ENCODE data around the gene G0S2. TPM values are rescaled to one million over a fixed set of nuclear protein-coding genes. Genes with fewer than 3 reads are reported as not detected.

Gene G0S2
- total RNA-seq, 4 donors from 2014 or later: 1.8 to 84.2 (median 26.9) TPM

DNA sequence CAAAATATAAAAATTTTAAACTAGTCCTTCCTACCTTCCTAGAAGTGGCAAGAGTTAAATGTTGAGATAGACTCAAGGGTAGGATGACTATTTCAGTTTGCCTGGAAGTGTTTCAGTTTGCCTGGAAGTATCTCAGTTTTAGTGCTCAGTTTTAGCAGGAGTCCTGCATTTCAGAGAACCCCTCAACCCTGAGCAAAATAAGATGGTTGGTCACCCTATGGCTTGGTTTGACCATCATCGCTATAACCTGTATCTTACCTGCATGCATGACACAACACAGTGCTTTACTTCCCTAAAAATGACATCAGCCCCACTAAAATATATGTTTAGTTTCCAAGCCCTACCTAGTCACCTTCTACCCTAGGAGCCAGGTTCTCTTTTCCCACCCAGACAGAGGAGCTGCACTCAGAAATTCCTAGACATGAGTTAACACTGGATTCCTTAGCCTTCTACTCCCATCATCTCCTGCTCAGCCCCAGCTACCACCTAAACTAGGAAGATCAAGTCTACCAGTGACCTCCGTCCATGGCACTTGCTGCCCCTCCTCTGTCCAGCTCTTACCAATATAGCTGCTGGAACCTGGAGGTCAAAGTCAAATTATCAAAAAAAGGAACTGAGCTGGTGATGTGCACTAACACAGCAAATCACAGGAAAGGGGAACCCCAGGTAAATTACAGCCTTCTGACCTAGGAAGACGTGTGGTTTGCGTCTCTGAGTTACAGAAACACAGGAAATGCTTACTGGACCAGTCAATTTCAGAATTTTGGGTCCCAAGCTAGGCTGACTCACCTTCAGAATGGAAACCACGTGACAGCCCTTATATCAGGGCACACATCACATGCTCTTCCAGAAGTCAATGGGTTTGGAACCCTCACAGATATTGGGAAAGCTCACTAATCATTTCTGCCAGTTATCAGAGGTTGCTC, 2.2 kb upstream of the G0S2 start:
- no peaks in the 10 kb centered on the region for H3K36me3 ChIP-seq
- DNase-seq: no peak
- intact Hi-C loops (cut with DNase I; ENCODE audit: low total_unique reads): no loop called here
- WGBS, 2 donors (ENCODE audit: low coverage in 1 of 2): 68 to 93% methylated on average over 3 to 5 of the region's 5 CpGs
- no peak overlapping the region for H3K27ac ChIP-seq
- H3K4me1 ChIP-seq: peaks cover 8 to 29% (median 19%) of the 10 kb centered on the region in 4 donors
- no peak overlapping the region for H3K4me3 ChIP-seq
- in situ Hi-C loops (cut with MboI; ENCODE audit: low pct_ligation_motif_present in 1 of 4, low pct_unique_long_range_greater_than_20kb in 1 of 4, low sequenced_read_pairs in 3 of 4): no loop called here
- no peak for TF ChIP-seq POLR2AphosphoS5 (IDR thresholded peaks at IDR 0.05)
- TF ChIP-seq CTCF (IDR thresholded peaks at IDR 0.05): no peak
- no peak for TF ChIP-seq POLR2A (IDR thresholded peaks at IDR 0.05)
- TF ChIP-seq EP300 (IDR thresholded peaks at IDR 0.05; ENCODE audit: low read depth): no peak
- H3K9me3 ChIP-seq: no peaks in the 10 kb centered on the region
- H3K27me3 ChIP-seq: no peaks in the 10 kb centered on the region

GRCh38 chr1:209673631-209674417, 1.4 kb upstream of the G0S2 start:
- Histone ChIP-seq H3K36me3 (no peaks in the 10 kb centered on the region), H3K27ac (peak overlapping the region in 1 of 4 donors; percentile 74), H3K4me3 (no peak overlapping the region), H3K4me1 (peaks cover 8 to 29% (median 19%) of the 10 kb centered on the region in 4 donors), H3K9me3 (no peaks in the 10 kb centered on the region), H3K27me3 (no peaks in the 10 kb centered on the region)
- no peak for TF ChIP-seq CTCF (IDR thresholded peaks at IDR 0.05)
- intact Hi-C loops (cut with DNase I; ENCODE audit: low total_unique reads): no loop called here
- DNase-seq: no peak
- WGBS, 2 donors (ENCODE audit: low coverage in 1 of 2): 60 to 70% methylated on average over 4 to 7 of the region's 7 CpGs
- in situ Hi-C loops (cut with MboI; ENCODE audit: low pct_ligation_motif_present in 1 of 4, low pct_unique_long_range_greater_than_20kb in 1 of 4, low sequenced_read_pairs in 3 of 4): no loop called here

- in situ Hi-C loops (cut with MboI; ENCODE audit: low pct_ligation_motif_present in 1 of 4, low pct_unique_long_range_greater_than_20kb in 1 of 4, low sequenced_read_pairs in 3 of 4): no loop called here
- H3K4me3 ChIP-seq: peak overlapping the region; percentile 32 to 60 (median 33)
- H3K36me3 ChIP-seq: no peaks in the 10 kb centered on the region
- H3K9me3 ChIP-seq: no peaks in the 10 kb centered on the region
- no peaks in the 10 kb centered on the region for H3K27me3 ChIP-seq
- WGBS, 2 donors (ENCODE audit: low coverage in 1 of 2): 9% methylated on average over 31 of the region's 34 CpGs; no CpG with 5 or more reads in 1 of the 2 donors
- DNase-seq: peak; percentile 31
- TF ChIP-seq EP300 (IDR thresholded peaks at IDR 0.05; ENCODE audit: low read depth) (no peak), CTCF (IDR thresholded peaks at IDR 0.05) (no peak), POLR2A (IDR thresholded peaks at IDR 0.05) (no peak), POLR2AphosphoS5 (IDR thresholded peaks at IDR 0.05) (no peak)
- intact Hi-C loops (cut with DNase I; ENCODE audit: low total_unique reads): no loop called here
- peak overlapping the region; percentile 54 to 74 (median 61) for H3K27ac ChIP-seq
- peaks cover 8 to 29% (median 19%) of the 10 kb centered on the region in 4 donors for H3K4me1 ChIP-seq
Measured at GRCh38 chr1:209675565-209676154, 448 bp downstream of the G0S2 start.

GRCh38 chr1:209678981-209679539, 3.8 kb downstream of the G0S2 start:
- 80 to 97% methylated on average over 4 of the region's 4 CpGs for WGBS, 2 donors (ENCODE audit: low coverage in 1 of 2)
- TF ChIP-seq POLR2A (IDR thresholded peaks at IDR 0.05): no peak
- TF ChIP-seq EP300 (IDR thresholded peaks at IDR 0.05; ENCODE audit: low read depth): no peak
- TF ChIP-seq CTCF (IDR thresholded peaks at IDR 0.05): no peak
- no peak for TF ChIP-seq POLR2AphosphoS5 (IDR thresholded peaks at IDR 0.05)

More at GRCh38 chr1:209678981-209679539, 3.8 kb downstream of the G0S2 start:
- no peaks in the 10 kb centered on the region for H3K9me3 ChIP-seq
- in situ Hi-C loops (cut with MboI; ENCODE audit: low pct_ligation_motif_present in 1 of 4, low pct_unique_long_range_greater_than_20kb in 1 of 4, low sequenced_read_pairs in 3 of 4): no loop called here
- intact Hi-C loops (cut with DNase I; ENCODE audit: low total_unique reads): no loop called here
- peaks cover 8 to 22% (median 17%) of the 10 kb centered on the region in 4 donors for H3K4me1 ChIP-seq
- H3K27ac ChIP-seq: no peak overlapping the region
- H3K36me3 ChIP-seq: no peaks in the 10 kb centered on the region
- no peak overlapping the region for H3K4me3 ChIP-seq
- DNase-seq: no peak
- H3K27me3 ChIP-seq: no peaks in the 10 kb centered on the region

Data from transverse colon (tissue), 4 donors.